HL-60/S4 treated with retinoic acid at 250 ng/mL for 4 days and 3 days (cell line): ENCODE data around the gene PTBP2.

Experiments used
- in situ Hi-C: fragments of 300-500 bp; cut with MboI; formaldehyde crosslinking; loops from 2 replicates; pipeline ENCODE4 v1.7.0; 2022; ENCODE audit warnings: low sequenced_read_pairs

PTBP2 gene

GRCh38 chr1:96721416-96722160 is at the start of gene PTBP2:
Gene PTBP2, plus strand, starts transcription at chr1:96721784. Its CDS starts 81 bp downstream, at chr1:96721865.
- in situ Hi-C loops = no loop called here

GRCh38 chr1:96674915-96675314 is 46.7 kb upstream of the PTBP2 start:
- in situ Hi-C loops = no loop called here

GRCh38 chr1:96682056-96682455 is 39.5 kb upstream of the PTBP2 start:
- in situ Hi-C loops = no loop called here

DNA sequence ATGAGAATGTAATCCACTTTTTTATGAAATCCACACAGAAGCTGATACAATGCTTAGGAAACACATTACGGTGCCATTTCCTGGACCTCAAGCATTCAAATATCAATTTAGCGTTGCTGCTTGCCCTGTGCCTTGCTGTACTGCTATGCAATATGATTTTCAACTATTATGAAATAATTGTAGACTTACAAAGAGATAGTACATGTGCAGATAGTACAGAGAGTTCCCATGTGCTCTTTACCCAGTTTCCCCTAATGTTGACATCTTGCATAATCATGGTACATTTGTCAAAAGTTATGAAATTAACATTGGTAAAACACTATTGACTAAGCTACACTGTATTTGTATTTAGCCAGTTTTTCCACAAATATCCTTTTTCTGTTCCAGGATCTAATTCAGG is 37.7 kb upstream of the PTBP2 start:
- in situ Hi-C loops = no loop called here

- in situ Hi-C loops = no loop called here
Measured at GRCh38 chr1:96684744-96685143, 36.8 kb upstream of the PTBP2 start.

DNA sequence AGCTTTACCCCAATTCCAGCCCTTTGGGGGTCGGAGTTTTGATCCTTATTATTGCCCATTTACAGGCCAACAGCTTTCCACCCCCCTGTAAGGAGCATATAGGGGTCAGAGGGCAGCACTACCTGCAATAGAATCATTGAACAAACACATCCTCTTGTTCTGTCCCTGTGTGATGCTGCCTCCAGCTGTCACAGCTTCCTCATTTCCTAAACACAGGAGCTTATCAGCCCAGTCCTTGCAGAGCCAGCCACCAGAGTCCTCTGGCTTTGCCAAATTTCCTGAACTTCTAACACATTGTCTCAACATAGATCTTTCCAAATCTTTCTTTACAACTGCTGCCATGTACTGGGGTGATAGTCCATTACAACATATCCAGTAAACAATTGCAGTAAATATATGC is 32.8 kb upstream of the PTBP2 start:
- in situ Hi-C loops = no loop called here

DNA sequence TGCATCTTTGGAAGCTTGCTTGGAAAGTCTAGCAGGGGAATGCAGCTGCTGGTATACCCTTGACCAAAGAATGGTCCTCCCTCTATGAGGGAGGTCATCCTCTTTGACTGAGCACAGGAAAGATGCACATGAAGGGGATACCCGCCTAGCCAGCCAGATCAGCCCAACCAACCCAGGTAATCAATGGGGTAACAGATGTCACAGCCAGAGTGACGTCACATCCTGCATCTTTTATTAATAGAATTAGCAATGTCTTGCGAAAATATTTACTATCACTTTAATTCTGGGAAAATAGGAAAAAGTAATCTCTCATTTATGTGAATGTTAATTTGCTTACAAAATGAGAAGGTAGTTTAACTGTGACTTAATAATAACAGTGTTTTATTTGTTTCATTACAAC is 25.6 kb upstream of the PTBP2 start:
- in situ Hi-C loops = no loop called here

GRCh38 chr1:96698342-96698983 is 23.1 kb upstream of the PTBP2 start:
- in situ Hi-C loops = no loop called here

GRCh38 chr1:96703186-96703585 is 18.4 kb upstream of the PTBP2 start:
- in situ Hi-C loops = no loop called here

DNA sequence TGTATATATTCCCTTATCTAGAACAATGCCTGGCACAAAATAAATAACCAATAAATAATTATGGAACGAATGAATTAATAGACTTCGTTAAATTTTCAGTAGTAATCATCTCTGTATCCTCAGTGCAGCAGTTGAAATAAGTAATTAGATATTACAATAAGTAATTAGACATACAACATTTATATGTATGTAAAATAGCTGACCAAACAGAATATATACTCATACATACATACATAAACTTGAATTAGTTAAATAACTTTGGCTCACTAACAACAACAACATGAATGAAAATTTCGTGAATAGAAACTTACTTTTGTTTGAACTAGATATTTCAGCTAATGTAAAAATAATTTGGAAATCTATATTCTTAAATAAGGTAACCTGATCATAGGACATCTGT is 14.6 kb upstream of the PTBP2 start:
- in situ Hi-C loops = no loop called here

DNA sequence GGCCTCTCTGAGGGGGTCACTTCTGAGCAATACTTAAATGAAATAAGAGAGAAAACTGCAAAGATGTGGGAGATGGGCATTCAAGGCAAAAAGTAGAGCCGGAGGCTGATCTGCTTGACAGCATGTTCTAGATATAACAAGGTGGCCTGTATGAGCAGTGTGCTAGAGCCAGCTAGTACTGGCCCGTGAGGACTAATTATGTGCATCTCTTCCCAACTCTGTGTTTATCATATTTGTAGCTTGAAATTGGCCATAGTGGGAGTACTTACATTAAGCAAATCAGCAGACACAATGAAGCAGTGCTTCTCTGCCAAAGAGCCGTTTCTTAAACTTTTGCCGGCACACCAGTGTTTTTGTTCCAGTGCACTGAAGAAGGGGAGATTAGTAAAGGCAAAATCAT is 13.1 kb upstream of the PTBP2 start:
- in situ Hi-C loops = no loop called here

DNA sequence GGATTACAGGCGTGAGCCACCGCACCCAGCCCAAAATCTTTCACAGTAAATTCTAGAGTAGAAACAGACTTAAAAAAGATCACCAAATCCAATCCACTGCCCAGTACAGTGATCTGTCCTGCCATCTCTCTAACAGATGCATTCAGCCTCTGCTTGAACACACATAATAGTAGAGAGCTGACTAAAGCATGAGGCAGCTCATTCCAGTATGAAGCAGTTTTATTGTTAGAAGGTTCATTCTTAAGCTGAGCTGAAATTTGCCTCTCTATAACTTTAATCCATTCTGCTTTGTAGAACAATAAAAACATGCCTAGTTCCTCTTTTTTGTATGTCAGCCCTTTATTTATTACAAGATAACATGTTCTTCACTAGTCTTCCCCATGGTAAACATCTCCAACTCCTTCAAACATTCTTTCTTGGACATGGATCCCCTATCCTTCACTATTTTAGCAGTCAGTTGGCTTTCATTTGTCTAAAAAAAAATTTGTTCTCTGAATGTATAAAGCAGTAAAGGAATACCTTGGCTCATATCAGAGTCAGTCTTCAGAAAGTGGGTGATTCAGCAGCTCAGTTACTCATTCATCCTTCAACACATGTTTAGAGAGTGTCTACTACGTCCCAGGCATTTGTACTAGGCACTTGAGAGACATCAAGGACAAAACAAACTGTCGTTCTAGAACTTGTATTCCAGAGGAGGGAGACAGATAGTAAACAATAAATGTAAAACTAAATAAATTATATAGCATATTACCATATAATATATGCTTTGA is 10.7 kb upstream of the PTBP2 start:
- in situ Hi-C loops = no loop called here

- in situ Hi-C loops = no loop called here
Measured at GRCh38 chr1:96713649-96714048, 7.9 kb upstream of the PTBP2 start.

GRCh38 chr1:96714881-96715280 is 6.7 kb upstream of the PTBP2 start:
- in situ Hi-C loops = no loop called here

DNA sequence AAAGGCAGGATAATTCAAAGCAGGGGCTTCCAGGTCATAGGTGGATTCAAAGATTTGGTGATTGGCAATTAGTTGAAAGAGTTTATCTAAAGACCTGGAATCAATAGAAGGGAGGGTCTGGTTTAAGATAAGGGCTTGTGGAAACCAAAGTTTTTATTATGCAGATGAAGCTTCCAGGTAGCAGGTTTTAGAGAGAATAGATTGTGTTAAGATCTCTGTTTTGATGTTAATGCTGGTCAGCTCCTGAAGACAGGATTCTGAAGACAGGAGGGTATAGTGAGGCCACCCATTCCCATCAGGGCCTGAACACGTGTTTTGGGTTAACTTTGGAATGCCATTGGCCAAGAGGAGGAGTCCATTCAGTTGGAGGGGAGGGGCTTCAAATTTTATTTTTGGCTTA is 6.1 kb upstream of the PTBP2 start:
- in situ Hi-C loops = no loop called here

GRCh38 chr1:96721053-96721415 is 550 bp upstream of the PTBP2 start:
- in situ Hi-C loops = no loop called here

GRCh38 chr1:96722161-96722922 is 758 bp downstream of the PTBP2 start:
- in situ Hi-C loops = no loop called here

GRCh38 chr1:96722958-96723357 is 1.4 kb downstream of the PTBP2 start:
- in situ Hi-C loops = no loop called here

GRCh38 chr1:96723377-96723776 is 1.8 kb downstream of the PTBP2 start:
- in situ Hi-C loops = no loop called here

- in situ Hi-C loops = no loop called here
Measured at GRCh38 chr1:96723936-96724335, 2.4 kb downstream of the PTBP2 start.

DNA sequence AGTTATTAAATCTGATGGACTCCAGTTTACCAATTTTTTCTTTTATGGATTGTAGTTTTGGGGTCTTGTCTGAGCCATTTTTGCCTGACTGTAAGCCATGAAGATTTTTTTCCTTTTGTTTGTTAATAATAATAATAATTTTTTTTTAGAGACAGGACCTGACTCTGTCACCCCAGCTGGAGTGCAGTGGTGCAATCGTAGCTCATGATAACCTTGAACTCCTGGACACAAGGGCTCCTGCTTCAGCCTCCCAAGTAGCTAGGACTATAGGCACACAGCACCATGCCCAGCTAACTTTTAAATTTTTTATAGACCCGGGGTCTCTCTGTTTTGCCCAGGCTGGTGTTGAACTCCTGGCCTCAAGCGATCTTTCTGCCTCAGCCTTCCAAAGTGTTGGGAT is 6.3 kb downstream of the PTBP2 start:
- in situ Hi-C loops = no loop called here
